SKM-1 treated with dmso at 0.1 percent for 144 hours (cell line): Measurements from ENCODE around the gene ANKRD13B.

Experiments
- DNase-seq: peaks from one replicate; lab custom pipeline; 2025; ENCODE audit not compliant: unreplicated experiment; lab: John Stamatoyannopoulos, UW

Gene ANKRD13B

GRCh38 chr17:29594519-29595090 lies 1.7 kb downstream of the ANKRD13B start:
- no peak for DNase-seq

GRCh38 chr17:29595107-29595942 lies 2.4 kb downstream of the ANKRD13B start:
- no peak for DNase-seq

GRCh38 chr17:29595943-29596774 lies 3.2 kb downstream of the ANKRD13B start:
- DNase-seq: no peak

GRCh38 chr17:29596811-29597210 lies 3.9 kb downstream of the ANKRD13B start:
- DNase-seq: no peak

- DNase-seq: no peak
Observed at GRCh38 chr17:29597361-29598172, 4.6 kb downstream of the ANKRD13B start.

- no peak for DNase-seq
Observed at GRCh38 chr17:29603109-29603674, 10.3 kb downstream of the ANKRD13B start.

- no peak for DNase-seq
Observed at GRCh38 chr17:29607557-29608195, 14.7 kb downstream of the ANKRD13B start.

- no peak for DNase-seq
Observed at GRCh38 chr17:29608986-29609385, 16.1 kb downstream of the ANKRD13B start.

- DNase-seq: no peak
Observed at GRCh38 chr17:29610395-29610794, 17.5 kb downstream of the ANKRD13B start.

GRCh38 chr17:29611351-29612093 lies 18.6 kb downstream of the ANKRD13B start:
- DNase-seq: no peak

- DNase-seq: no peak
Observed at GRCh38 chr17:29612094-29612403, 19.1 kb downstream of the ANKRD13B start.

- DNase-seq: no peak
Observed at GRCh38 chr17:29612404-29613280, 19.7 kb downstream of the ANKRD13B start.

GRCh38 chr17:29613352-29613837 lies 20.5 kb downstream of the ANKRD13B start:
- peak; percentile 86 for DNase-seq

- no peak for DNase-seq
Observed at GRCh38 chr17:29613856-29614255, 20.9 kb downstream of the ANKRD13B start.

GRCh38 chr17:29614349-29615047 lies 21.6 kb downstream of the ANKRD13B start:
- no peak for DNase-seq

GRCh38 chr17:29615048-29615385 lies 22.1 kb downstream of the ANKRD13B start:
- DNase-seq: no peak

GRCh38 chr17:29615492-29616299 lies 22.8 kb downstream of the ANKRD13B start:
- DNase-seq: peak; percentile 56
